Activated CD4-positive, alpha-beta T cell treated with anti-CD3 and anti-CD28 coated beads for 4 hours (primary cell): Measurements from ENCODE around the gene SLC48A1.

Source experiments
- DNase-seq, 2 donors: peaks; one replicate each; pipeline ENCODE4 v3.0.0-alpha.2; 2020

Gene SLC48A1

DNA sequence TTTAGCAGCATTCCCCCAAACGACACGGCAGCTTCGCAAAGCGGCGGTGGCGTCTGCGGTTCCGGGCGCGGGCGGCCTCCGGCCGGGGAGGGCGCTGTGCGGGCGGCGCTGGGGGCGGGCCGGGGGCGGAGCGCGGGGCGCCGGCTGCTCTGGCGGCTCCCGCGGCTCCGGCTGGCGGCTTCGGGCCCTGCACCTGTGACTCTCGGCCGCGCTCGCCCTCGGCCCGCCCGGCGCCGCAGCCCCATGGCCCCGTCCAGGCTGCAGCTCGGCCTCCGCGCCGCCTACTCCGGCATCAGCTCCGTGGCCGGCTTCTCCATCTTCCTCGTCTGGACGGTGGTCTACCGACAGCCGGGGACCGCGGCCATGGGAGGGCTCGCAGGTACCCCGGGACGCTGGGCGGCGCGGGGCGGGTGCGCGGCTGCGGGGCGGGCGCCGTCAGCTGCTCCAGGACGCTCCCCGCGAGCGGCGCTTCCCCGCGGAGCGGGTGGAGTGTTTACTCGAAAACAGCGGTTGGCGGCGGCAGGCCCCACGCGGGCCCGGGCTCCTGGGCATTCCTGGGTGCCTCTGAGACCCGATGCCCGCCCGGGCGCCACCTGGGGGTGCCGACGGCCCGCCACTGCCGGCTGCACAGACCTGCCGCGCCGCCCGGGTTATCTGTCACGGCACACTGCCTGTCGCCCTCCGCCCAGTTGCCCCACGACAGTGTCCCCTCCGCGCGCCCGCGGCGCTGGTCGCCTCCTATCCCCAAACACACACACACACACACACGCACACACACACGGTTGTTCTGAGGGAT is at the start of gene SLC48A1:
SLC48A1 (plus strand) TSS at position 177 of the 796 bp plus-strand sequence; CDS start at position 244, 67 bp downstream.
- DNase-seq = peak; percentile 66 to 74

DNA sequence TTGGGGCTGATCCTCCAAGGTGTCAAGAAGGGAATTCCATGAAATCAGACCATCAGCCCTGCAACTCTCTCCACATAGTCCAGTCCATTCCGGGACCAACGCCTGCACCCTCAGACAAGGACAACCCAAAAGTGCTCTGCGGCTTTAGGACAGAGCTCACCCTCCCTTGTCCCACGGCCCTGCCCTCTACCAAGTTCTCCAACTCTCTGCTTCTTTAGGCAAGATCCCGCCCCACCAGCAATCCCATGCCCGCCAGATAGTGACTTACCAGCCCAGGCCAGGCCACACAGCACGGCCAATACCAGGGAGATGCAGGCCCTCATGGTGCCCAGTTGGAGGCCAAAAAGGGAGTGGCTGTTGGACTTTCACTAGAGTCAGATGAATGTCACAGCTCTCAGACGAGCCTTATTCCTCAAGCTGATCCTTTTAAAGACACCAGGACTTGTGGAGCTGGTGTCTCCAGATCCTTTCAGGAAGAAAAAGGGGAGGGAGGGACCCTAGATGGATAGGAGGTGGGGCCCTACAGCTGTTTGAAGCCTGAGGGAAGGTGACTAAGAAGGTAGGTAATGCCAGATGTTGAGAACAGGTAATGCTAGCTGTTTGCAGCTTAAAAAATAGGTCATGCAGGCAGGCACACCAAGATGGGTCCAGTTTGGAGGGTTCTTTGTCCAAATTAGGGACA is 47.8 kb upstream of the SLC48A1 start, which contains the start of gene ENDOU:
ENDOU (minus strand) TSS at position 400 of the 682 bp plus-strand sequence; CDS start at position 323, 77 bp downstream.
- DNase-seq = no peak

DNA sequence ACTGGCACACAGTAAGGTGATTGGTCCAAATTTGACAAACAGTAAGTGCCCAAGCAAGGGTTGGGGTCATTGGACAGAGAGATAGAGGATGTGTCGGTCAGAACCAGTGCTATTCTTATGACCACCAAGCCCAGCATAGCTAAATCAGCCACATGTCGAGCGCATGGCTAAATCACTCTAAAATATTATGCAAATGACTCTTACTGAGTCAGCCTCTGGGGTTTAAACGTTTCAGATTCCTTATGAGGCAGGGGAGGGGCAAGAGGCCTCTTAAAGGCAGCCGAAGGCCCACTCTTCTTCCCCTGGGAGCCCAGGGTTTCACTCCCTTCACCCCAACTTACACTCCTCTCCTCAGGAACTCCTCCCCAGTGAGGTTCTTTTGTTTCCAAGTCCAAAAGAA is 47.1 kb upstream of the SLC48A1 start:
- DNase-seq = no peak

DNA sequence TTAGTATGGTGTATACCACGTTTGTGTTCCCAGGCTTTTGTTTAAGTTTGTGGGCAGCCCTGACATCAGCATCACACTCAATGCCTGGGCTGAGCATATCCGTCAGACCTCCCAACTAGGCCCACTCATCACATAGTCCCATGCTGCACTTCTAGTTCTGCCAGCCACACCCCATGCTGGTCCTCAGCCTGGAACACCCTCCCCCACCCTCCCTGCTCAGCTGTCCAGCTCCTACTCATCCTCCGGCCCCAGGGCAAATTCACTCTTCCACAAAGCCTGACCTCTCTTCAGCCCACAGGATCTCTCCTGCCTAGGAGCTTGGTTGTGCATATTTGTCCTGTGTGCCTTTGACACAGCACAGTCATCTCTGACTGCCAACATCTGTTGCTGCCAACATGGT is 43.8 kb upstream of the SLC48A1 start:
- DNase-seq = no peak

GRCh38 chr12:47730341-47730744 is 42.7 kb upstream of the SLC48A1 start:
- DNase-seq = no peak

DNA sequence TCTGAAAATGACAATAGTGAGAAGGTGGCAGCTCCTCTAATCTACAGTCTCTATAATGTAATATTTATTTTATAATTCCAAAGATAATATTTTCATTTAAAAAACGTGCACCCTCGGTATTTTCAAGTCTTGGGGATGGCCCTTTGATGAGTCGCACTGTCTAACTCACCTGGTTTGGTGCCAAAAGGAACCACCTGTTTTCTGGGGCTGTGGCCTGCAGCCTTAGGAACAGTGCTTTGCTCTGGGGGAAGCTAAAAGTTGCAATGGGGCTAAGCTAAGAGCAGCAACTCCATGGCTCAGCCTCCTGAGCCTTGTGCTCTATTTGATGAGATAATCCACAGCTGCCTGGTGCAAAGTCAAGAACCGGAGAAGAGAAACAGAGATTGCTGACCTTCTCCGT is 41.3 kb upstream of the SLC48A1 start:
- no peak for DNase-seq

GRCh38 chr12:47732504-47732903 is 40.5 kb upstream of the SLC48A1 start:
- no peak for DNase-seq

DNA sequence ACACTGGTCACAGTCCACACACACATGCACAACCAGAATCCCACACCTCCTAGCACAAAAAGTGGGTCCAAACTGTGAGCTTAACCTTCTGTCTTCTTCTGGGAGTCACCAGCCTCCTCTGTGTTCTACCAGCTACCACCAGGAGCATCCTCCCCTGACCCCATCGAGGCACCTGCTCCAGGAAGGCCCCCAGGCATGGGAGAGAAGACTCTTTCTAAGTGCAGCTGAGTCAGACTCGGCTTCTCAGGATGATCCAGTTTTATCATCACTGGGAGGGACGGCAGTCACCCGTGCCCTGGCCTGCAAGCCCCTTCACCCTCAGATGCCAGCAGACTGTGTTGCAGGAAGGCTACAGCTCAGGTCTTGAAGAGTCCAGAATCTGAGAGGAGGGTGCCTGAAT is 39.9 kb upstream of the SLC48A1 start:
- no peak for DNase-seq

DNA sequence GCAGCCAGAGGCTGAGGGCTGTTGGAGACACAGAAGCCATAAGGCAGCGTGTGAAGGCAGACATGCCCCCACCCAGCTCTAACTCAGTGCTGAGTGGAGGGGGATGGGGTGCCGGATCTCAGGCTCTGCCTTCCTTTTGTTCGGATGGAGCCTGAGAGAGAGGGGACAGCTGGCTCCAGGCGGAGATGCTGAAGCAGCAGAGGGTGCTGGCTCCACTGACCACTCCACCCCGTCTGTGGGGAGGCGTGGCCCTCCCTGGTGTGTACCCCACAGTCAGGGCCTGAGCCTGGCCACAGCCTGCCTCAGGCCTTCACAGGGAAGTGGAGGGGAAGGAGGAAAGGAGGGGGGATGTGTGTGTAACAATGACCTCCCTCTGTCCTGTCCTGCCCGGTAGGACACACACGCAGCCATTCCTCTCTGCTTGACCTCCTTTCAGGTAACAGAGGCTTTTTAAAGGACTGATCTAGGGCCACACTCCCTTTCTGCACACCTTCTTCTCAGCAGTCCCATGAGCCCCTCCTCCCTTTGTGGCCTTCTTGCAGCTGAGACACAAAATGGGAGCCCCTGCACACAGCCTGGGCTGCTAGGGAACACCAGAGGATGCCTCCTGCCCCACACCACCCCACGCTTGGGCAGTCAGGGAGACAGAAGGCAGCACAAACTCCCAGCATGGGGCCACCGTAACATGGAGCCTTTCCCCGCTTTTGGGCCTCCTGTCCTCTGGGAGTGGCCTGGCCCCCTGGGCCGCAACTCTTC is 38.1 kb upstream of the SLC48A1 start:
- DNase-seq = no peak

DNA sequence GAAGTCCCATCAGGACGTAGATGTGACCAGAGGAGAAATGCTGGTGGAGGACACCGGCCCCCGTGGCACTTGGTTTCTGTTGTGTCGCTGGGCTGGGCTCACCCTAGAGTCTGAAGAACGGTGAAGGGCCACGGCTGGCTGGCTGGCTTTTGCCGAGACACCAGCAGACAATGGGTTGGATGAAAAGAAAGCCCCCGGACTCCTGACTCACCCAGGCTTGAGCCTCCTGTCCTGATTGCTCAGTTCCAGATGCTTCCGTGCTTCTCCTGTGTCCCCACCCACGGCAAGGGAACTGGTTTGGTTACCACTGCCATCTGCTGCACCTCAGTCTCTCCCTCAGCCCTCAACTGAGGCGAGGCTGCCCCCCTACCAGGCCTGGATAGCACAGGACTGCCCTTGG is 37.4 kb upstream of the SLC48A1 start:
- DNase-seq = no peak

DNA sequence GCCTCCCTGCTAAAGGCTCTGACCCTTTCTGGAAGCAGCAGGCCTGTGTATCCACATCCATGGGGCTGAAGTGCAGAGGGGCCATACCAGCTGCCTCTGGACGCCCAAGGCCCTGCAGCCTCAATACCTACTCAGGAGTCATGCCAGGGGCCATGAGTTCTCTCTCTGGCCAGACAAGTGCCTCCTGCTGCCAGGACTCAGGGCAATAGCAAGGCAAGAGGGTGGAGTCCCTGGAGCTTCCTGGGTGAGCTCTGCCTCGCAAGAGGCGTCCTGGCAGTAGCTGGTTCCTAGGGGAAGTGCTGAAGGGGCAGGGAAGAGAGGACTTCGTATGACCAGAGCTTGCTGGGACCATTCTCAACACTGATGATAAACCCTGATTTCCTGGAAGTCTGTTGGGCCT is 36.8 kb upstream of the SLC48A1 start:
- no peak for DNase-seq

DNA sequence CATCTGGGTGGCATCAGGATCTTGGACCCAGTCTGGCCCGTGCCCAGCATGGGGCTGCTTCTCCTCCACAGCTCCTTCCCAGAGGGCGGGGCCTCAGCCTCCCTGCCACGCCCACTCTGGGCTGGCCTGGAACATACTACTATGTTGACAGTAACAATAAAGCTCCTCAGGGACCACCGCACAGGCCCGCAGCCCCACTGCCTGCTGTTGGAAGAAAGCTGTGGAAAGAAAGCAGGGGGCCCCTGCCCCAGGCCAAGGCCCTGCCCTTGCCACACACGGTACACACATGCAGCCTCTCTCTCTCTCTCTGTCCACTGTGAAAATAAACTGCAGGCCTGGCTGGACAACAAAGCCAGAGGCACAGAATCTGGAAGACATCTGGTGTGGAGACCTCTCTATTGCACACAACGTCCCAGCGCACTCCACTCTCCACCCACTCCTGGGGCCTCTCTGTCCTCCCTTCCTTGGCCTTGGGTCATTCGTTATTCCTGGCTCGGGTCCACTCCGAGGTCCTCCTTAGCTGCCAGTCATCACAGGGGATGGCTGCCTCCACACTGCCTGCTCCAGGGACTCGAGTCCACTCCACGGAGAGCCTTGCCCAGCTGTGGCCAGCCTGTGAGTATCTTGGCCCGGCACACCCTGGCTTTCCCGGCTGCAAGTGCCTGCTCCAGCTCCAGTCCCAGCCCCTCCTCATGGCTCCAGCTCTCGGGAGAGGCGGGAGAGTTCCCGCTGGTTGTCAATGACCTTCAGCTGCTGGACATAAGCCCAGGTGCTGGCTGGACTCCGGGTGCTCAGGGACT is 36.0 kb upstream of the SLC48A1 start:
- no peak for DNase-seq

DNA sequence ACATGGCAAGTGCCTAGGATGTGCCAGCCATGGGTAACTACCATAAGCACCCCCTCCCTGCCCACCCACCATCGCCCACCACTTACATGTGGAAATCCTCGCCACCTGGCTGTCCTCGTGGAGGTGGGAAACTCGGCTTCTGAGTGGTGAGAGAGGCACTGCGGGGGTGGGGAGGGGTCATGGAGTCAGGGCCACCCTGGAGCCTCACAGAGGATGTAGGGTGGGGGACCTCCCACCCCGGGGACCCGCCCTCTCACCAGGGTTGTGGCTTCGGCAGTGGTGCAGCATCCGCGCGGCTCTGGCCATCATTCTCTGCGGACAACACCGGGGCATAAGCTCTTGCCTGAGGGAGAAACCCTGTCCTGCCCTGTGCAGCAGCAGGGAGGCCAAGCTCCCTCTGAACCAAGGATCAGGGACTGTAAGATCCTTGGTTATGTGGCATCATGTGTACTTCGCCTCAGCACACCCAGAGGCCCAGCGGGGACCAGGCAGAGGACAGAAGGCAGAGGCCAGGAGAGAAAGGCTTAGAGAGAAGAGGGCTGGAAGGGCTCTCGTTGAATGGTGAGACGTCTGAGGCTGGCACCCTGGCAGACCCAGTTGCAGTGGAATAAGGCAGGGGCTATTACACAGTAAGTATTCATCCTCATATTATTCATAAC is 35.0 kb upstream of the SLC48A1 start:
- no peak for DNase-seq

- DNase-seq = no peak
These were observed 33.7 kb upstream of the SLC48A1 start for GRCh38 chr12:47739297-47739696.

DNA sequence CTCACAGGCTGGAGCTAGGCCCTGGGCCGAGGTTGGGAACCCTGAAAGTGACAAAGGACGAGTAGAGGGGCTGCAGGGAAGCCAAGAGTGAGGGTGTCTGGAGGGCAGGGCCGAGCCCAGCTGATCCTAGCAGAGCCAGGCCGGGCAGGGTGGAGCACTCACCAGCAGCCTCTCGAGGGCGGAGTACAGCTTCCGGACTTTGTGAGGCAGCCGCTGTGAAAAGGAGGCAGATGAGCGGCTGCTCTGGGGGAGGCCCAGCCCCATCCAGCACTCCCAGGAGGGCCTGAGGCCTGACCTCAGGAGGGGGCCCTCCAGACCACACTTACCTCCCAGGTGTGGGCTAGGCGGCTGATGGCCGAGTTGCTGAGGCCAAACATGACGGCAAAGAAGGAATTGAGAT is 33.1 kb upstream of the SLC48A1 start:
- DNase-seq = no peak

GRCh38 chr12:47740606-47741339 is 32.3 kb upstream of the SLC48A1 start:
- no peak for DNase-seq

DNA sequence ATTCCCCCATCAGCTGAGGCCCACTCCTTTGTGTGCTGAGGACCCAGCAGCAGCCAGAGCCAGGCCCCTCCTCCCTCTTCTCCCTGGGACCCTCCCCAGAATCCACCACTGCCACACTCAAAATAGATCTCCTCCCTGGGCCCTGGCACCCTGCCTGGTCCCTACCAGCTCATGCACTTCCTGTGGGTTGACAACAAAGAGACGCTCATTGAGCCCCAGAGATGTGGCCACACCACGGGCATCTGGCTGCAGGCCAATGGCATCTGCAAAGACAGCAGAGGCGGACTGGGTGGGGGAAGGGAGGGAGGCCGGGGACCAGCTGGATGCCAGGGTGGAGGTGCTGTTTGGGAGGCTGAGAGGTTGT is 31.7 kb upstream of the SLC48A1 start:
- peak; percentile 22 to 64 for DNase-seq

DNA sequence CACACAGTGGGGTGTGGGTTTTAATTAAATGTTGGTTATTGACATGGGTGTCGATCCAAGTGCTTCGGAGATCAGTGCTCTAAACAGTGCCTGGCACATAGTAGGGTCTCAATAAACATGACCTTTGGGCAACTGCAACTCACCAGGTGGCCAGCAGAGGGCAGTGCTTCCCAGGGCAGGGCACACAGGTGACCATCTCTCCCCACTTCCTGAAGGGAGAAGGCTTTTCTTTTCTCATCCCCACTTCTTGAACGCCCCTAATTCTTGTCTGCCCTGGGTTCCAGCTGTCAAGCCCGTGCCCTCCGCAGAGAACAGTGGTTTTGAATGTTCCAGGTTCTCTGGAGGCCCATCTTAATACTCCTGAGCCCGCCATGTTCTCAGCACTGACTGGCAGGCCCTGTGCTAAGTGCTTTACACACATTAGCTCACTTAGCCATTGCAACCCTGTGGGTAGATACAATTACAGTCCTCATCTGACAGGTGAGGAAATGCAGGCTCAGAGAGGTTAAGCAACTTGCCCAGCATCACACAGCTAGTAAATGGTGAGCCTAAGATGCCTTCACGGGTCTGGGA is 30.7 kb upstream of the SLC48A1 start:
- peak; percentile 55 to 79 for DNase-seq

DNA sequence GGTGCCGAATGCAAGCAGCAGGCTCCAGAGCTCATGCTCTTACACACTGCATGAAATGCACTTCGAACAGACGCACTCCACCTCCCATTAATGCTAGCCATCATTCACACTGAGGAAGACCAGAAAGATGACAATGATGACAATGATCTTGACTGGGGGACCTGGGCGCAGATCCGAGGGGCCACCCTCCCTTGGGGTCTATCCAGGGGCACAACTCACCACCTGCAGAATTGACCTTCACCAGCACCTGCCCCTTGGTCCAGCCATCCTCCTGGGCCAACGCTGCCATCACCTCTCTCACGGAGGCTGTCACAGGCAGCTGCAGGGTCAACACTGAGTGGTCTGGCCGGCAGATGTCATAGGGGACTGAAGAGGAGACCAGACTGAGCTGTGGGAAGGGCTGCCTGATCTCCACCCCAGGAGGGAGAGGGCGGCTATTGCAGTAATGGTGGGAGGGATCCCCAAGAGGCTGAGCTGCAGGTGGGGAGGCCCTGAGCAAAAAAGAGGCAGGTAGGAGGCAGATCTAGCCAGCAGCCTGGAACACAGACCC is 29.7 kb upstream of the SLC48A1 start:
- no peak for DNase-seq

DNA sequence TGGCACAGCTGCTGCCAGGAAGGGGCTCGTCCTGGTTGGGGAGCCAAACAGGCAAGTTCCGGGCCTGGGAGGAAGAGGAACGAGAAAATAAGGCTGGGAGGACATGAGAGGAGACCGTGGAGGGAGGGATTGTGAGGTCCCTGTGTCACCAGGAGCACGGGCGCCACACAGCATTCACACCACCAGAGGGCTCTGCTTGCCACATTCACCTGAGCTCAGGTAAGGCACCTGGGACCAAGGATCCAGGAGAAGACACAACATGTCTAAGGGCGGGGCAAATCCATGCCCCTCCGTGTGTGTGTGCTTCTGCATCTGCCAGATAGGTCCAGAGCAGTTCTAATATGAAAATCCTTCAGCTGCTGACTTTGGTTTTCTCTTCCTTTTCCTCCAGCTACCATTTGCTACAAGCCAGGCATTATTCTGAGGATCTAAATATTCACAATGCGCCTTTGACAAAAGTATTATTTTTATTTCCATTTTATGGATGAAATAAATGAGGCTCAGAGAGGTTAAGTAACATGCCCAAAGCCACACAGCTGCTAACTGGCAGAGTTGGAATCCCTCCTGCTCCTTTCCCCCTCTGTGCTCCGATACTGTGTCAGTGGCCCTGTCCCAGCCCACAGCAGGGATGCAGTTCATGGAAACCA is 28.9 kb upstream of the SLC48A1 start:
- peak; percentile 65 to 73 for DNase-seq
